ENCODE measurements around the gene PDK4.
"Not testable (repeated sequence)": the region's sequence is repeated elsewhere in the genome, so short reads cannot be mapped to it uniquely, and the experiment has no call there.

PDK4 gene

DNA sequence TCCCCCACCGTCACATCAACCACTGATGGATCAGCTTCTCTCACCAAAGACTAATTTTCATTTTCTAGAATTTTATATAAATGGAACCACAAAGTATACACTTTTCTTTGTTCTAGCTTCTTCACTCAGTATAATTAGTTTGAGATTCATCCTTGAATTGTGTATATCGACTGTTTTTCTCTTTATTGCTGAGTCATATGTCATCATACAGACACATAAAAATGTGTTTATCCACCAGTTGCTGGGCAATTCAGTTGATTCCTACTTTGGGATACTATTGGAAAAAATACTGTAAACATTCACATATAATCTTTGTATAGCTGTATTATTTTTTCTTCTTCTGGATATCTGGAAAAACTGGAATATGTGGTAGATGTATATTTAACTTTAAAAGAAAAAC, 26.6 kb downstream of the PDK4 start:
- no peak for DNase-seq (ENCODE audit: low read depth in 2 of 2)

DNA sequence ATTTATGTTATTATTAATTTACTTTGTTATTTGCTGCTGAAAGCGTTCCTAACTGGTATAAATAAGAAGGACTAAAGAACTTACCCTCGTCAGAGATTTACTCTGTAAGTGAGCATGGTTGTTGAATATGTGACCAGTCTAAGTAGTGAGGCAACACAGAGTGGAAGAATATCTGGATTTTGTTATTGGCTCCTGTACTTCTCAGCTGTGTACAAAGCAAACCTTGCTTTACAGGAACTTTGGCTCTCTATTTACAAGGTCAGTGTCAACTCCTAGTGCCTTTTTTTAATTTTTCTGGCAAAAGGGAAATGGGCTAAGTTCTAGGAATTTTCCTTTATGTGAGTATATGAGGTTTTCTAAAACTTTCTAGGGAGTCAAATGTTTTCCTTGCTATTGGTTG, 35.6 kb downstream of the PDK4 start:
- DNase-seq (ENCODE audit: low read depth in 2 of 2), result no peak

DNA sequence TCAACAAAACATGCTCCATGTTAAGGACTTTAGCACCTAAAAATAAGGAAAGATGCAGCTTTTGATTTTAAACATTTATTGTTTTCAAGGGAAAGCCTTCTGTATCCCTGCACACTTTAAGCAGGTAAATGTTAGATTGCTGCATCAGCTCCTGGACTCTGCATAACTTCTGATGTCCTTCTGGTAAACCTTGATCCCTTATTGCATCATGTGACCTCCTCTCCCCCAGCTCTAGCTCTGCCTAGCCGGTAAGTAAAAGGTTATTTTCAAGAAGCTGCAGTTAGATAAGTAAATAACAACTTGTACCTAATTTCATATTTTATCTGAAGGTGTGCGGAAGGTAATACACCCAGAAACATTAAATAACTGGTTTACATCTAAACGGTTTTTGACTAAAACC, 37.5 kb downstream of the PDK4 start:
- no peak for DNase-seq (ENCODE audit: low read depth in 2 of 2)

DNA sequence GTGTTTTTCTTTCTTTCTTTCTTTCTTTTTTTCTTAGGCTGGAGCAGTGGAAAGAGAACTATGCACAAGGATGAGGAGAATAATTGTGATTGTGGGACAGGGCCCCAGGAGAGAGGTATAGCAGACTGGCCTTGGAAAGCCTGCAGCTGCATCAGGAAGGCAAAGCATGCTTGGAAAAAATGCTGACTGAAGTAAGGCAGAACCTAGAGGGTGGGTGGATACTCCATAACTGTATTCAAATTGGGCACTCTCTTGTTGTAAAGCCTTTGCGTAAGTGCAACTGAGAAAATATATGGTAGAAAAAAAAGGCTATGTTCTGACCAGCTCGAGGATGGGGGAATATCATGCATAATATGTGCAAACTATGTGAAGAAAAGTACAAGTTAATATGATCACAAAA, 39.5 kb downstream of the PDK4 start:
- DNase-seq (ENCODE audit: low read depth in 2 of 2), result no peak

DNA sequence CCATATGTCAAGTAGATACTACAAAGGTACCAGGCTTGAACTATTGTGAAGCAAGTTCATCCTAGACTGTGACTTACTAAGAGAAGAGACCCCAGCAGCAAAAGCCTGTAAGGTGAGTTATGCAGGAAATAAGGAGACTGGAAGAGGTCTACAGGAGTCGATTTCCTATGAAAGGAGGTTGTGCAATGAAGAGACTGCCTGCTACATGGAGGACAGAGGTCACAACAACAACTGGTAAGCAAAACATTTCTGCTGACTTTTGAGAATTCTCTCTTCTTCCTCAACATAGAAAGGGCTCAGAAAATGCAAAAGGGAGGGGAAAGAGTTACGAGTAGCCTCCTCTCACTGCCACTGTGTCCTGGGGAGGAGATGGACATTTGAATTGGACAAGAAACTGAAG, 42.4 kb downstream of the PDK4 start:
- no peak for DNase-seq (ENCODE audit: low read depth in 2 of 2)

DNA sequence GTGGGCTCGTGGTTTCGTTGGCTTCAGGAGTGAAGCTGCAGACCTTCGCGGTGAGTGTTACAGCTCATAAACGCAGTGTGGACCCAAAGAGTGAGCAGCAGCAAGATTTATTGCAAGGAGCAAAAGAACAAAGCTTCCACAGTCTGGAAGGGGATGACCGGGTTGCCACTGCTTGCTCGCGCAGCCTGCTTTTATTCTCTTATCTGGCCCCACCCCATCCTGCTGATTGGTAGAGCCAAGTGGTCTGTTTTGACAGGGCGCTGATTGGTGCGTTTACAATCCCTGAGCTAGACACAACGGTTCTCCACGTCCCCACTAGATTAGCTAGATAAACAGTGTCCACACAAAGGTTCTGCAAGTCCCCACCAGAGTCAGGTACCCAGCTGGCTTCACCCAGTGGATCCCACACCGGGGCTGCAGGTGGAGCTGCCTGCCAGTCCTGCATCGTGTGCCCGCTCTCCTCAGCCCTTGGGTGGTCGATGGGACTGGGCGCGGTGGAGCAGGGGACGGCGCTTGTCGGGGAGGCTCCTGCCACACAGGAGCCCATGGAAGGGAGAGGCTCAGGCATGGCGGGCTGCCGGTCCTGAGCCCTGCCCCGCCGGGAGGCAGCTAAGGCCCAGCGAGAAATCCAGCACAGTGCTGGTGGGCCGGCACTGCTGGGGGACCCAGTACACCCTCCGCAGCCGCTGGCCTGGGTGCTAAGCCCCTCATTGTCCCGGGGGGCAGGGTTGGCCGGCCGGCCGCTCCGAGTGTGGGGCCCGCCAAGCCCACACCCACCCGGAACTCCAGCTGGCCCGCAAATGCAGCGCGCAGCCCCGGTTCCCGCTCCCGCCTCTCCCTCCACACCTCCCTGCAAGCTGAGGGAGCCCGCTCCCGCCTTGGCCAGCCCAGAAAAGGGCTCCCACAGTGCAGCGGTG, 44.0 kb downstream of the PDK4 start:
- DNase-seq (ENCODE audit: low read depth in 2 of 2), result not testable (repeated sequence)

DNA sequence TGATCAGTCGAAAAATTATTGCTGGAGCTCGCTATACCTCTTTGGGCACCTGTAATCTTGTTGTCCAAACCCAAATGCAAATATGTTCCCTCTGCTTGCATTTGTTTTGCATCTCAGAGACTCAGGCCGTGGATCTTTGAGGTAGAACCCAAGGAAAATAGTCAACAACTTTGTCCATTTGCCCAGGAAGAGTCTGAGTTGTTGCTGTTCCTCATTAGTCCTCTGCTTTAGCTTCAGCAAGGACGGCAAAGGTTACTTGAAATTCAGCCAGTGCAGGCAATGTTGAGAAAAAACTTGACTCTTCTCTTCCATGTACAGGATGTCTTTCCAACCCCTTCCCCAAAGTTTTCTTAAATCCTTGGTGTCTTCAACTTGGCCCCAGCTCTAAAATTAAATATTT, 45.8 kb downstream of the PDK4 start:
- no peak for DNase-seq (ENCODE audit: low read depth in 2 of 2)

DNA sequence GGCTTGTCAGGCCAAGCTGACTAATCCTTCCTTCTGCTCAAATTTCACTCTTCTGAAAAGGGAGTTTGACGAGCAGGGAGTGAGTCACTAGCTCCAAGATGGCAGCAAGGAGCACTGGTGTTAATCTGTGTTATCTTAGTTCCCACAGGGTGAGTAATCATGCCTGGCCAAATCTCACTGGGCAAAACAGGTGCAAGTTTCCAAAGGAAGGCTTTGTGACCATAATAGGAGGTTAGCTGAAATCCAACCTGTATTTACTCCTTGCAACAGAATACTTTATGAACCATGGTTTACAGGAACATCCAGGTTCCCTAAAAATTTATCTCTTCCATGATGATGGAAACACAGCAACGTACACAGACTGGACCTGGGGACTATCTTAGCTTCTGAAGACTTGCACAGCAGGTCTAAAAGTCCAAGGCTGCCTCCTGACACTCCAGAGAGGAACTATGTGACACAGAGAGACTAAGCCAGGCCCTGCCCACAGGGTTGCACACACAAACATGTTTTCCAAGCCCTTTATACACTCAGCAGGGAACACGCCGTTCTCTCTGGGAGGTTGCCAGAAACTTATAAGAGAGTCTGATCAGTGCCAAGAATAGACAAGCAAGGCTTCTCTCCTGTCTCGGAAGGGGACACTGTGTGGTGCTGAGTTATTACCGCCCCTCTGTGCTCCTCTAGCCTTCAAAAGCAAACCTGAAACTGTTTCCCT, 46.3 kb downstream of the PDK4 start:
- no peak for DNase-seq (ENCODE audit: low read depth in 2 of 2)

DNA sequence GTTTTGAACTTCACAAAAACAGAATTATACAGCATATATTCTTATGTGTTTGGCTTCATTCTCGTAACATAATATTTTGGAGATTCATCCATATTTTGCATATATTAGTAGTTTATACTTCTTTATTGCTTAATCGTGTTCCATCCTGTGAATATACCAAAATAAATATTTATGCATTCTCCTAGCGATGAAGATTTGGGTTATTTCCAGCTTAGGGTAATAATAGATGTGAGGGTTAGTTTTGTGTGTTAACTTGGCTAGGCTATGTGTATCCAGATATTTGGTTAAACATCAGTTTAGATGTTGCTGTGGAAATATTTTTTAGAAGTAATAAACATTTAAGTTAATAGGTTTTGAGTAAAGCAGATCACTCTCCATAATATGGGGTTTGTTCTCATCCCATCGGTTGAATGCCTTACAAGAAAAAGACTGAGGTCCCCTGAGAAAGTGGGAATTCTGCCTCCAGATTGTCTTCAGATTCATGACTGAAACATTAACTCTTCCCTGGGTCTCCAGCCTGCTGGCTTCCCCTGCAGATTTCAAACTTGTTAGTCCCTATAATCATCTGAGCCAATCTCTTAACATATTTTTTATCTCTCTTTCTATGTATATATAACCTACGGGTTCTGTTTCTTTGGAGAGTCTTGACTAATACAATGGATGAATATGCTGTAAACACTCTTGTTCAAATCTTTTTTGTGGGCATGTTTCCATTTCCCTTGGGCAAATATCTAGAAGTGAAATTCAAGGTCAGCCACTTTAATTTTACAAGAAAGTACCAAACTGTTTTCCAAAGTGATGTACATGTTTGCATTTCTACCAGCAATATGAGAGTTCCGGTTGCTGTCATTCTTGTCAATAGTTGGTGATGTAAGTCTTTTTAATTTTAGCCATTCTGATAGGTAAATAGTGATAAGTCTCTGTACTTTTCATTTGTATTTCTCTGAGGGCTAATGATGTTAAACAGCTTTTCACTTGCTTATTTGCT, 48.7 kb downstream of the PDK4 start:
- DNase-seq (ENCODE audit: low read depth in 2 of 2), result no peak

DNA sequence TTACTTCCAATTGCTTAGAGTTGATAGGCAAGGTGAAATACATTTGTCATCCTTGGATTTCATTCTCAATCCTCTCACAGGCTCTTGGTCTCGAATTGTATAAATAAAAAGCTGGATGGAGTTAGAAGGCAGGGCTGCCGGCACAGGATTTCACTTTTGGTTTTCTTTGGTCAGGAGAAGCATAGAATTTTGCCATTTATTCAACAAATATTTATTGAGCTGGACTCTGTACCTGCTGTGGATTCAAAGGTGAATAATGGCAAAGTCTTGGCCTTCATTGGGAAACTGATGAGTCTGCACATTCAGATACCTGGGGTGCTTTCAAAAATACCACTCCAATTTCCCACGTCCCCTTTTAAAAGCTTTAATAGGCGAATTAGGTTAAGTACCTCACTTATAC, 49.7 kb downstream of the PDK4 start:
- no peak for DNase-seq (ENCODE audit: low read depth in 2 of 2)

DNA sequence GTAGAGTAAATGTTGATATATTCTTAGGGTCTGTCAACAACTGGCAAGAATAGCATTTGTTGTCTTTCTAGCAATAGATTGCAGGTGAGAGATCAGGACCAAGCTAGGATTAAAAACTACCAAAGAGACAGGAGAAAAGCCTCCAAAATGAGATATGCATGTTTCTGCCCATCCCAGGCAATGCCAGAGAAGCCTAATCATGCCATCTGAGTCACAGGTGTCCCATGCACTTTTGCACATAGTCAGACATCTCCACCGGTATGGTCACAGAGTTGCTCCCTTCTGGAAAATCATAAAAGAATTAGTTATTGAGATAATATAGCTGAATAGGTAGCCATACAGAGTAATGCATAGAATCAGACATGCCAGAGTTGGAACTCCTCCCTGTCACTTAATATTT, 50.6 kb downstream of the PDK4 start:
- DNase-seq (ENCODE audit: low read depth in 2 of 2), result no peak

DNA sequence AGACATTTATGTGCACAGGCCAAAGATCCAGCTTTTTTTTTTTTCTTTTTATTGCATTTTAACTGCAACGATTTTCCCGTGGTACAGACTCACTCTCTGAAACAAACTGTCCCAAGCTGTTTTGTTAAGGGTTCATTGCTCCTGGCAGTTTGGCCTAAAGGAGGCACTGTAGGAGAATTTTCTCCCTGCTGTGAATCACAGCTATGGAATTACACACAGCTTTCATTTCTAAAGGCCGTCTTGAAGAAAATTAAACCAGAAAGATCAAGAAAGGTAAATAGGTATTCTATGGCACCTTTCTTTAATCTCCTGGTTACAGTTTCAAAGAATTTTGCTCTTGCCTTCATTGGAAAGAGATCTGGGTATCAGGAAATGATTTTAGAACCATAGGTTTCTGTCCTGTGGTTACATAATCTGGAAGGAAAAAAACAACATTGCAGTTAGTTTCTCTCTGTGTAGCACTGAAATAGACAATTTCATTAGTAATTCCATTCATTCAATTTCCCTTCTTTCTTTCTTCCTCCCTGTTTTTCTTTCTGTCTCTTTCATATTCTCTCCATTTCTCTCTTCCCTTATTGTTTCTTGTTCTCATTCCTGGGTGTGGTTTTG, 51.2 kb downstream of the PDK4 start:
- DNase-seq (ENCODE audit: low read depth in 2 of 2), result no peak

DNA sequence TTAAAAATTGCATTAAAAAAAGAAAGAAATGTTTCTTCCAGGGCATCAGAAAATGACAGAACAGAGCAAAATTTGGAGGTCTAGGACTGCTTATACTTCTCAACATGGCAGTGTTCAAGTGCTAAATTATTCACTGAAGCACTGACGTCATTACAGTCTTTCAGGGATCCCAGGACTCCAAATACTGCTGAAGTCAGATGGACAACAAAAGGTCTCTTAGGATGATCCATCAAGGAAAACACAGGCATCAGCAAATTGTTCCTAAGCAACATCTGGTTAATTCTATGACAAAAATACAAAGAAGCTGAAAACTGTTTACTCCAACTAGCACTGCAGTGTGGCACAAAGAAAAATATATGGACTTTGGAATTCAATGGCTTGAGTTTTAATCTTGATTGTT, 52.1 kb downstream of the PDK4 start:
- DNase-seq (ENCODE audit: low read depth in 2 of 2), result no peak

DNA sequence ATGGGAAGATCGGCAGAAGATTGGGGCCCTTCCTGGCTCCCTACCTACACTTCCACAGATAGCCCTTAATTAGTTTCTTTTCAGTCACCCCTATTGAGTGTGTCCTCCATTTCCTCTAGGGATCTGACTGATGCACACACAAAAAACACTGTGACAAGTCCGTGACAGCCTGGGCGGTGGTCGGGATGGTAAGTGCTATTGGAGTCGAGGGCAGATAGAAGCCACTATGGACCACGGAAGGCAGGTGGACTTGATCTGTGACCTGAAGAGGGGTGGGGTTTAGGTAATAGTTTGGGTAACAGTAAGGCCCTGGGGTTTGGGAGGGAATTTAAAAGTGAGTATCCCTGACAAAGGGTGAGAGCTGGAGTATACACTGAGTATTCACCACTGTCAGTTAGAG, 53.0 kb downstream of the PDK4 start:
- DNase-seq (ENCODE audit: low read depth in 2 of 2), result no peak

DNA sequence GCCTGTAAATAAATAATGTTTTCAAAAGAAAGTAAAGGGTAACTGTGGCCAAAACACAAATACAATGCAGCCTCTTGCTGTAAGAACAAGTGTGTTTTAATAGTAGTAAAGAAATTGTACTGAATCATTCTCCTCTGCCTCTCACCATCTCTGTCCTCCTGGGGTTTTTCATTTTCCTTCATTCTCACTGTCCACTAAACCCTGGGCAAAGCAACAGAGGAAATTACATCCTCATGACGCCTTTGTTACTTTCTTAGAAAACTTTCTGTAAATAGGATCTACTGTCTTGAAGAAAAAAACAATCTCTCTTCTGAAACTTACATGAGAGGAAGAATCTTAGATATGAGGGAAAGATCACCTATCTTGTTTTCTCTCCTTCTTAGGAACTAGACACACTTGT, 56.0 kb downstream of the PDK4 start:
- DNase-seq (ENCODE audit: low read depth in 2 of 2), result no peak

DNA sequence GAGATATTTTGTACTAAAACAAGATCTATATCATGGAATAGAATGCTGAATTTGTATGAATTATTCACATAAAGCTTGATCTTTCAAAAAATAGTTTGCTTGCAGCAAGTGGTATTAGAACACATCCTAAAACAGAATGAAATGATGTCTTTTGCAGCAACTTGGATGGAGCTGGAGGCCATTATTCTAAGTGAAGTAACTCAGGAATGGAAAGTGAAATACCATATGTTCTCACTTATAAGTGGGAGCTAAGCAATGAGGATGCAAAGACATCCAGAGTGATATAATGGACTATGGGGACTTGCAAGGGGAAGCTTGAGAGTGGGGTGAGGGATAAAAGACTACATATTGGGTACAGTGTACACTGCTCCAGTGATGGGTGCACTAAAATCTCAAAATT, 56.9 kb downstream of the PDK4 start:
- no peak for DNase-seq (ENCODE audit: low read depth in 2 of 2)

DNA sequence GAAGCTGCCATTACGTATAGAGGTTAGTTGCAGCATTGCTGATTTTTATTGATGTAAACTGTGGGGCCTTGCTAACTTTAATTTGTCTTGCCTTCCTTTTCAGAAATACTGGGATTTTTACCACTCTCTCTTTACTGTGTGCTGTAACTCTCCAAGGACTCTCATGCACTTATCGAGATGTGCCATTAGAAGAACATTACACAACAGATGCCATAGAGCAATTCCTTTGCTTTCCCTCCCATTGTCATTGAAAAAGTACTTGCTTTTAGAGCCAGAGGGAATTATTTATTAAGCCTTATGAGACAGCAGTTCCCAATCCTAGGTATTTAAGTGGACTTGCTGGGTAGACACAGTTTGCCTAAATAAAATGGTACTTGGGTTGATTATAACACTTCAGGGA, 58.8 kb downstream of the PDK4 start:
- no peak for DNase-seq (ENCODE audit: low read depth in 2 of 2)

DNA sequence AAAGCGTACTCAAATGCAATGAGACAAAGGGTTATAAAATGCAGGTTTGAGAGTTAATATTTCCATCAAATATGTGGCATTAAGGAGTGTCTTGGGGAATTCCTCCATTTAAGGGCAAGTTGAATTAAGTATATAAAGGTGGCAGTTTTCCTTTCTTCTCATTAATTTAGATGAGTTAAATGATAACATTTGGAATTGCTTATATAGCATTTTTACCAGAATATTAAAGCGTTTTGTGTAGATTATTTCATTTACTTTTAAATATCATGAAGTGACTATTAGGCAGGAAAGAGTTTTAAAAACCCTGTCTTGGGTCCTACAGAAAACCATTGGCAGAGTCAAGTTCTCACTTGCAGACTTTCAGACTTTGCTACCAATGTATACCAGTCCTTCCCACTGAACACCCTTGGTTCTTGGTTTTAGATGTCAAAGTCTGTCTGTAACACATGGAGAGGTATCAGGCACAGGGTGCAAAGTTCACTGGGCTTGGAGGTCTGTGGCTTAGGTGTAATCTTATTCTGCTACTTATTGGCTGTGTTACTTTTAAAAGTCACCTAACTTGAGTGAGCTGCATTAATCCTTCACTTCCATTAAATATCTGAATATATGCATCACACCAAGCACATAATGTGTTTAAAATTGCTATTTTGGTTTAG, 59.5 kb downstream of the PDK4 start:
- DNase-seq (ENCODE audit: low read depth in 2 of 2), result no peak

DNA sequence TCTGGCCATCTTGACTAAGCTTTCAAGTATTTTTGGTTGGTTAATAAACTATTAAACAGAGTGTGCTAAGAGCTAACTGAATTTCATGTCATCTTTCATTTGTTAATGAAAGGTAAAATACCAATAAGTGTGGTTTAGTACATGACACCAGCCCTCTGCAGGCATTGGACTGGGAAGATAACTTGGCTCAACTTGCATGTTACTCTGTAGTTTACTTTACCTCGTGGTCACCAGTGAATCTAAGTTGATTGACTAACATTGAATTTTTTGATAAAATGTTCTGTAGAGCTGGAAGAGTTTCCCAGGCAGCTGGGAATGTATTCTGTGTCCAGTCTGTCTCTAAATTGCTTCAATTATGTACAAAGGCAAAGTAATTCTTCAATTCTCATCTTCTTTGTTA, 60.7 kb downstream of the PDK4 start:
- DNase-seq (ENCODE audit: low read depth in 2 of 2), result no peak

DNA sequence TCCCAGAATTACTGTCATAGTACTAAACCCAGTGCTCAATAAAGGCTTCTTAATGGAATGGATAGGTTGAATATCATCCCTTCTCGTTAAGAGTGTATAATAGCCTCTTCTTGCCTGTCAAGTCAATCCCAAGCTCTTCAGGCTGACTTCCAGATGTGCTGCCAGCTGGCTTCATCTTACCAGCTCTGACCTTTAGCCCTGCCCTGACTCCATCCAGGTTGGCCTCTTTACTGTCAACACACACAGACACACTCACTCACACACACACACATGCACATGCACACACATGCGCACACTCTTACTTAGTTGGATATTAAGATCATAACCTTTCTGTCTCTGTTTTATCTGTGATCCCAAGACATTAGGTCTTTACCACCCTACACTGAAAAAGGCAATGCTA, 61.5 kb downstream of the PDK4 start:
- DNase-seq (ENCODE audit: low read depth in 2 of 2), result no peak
